SJCRH30 (cell line): ENCODE results near the gene MBD1. TPM values are rescaled to one million over a fixed set of nuclear protein-coding genes. Genes with fewer than 3 reads are reported as not detected.
"Not testable (repeated sequence)": the region's sequence is repeated elsewhere in the genome, so short reads cannot be mapped to it uniquely, and the experiment has no call there.

Source experiments
- DNase-seq, 2 experiments: peaks; one replicate each; pipeline ENCODE4 v3.0.0-alpha.2; 2015 to 2020
- H3K27ac ChIP-seq: fragments of 250-450 bp; sonication (Bioruptor Pico); 2 replicates; pipeline ENCODE4 v1.5.1; 2020; ENCODE audit warnings: mild to moderate bottlenecking, moderate library complexity
- H3K27me3 ChIP-seq: fragments of 250-450 bp; sonication (Bioruptor Pico); 2 replicates; pipeline ENCODE4 v1.5.1; 2020; ENCODE audit warnings: mild to moderate bottlenecking, moderate library complexity
- H3K36me3 ChIP-seq: fragments of 250-450 bp; sonication (Bioruptor Pico); 2 replicates; pipeline ENCODE4 v1.5.1; 2020; ENCODE audit warnings: mild to moderate bottlenecking, moderate library complexity
- H3K4me1 ChIP-seq: fragments of 250-450 bp; sonication (Bioruptor Pico); 2 replicates; pipeline ENCODE4 v1.5.1; 2020; ENCODE audit warnings: mild to moderate bottlenecking, moderate library complexity
- H3K4me3 ChIP-seq: fragments of 250-450 bp; sonication (Bioruptor Pico); 2 replicates; pipeline ENCODE4 v1.5.1; 2020; ENCODE audit warnings: mild to moderate bottlenecking, moderate library complexity
- H3K9me3 ChIP-seq: fragments of 250-450 bp; sonication (Bioruptor Pico); replicated peaks from 2 replicates; pipeline ENCODE4 v1.5.1; 2020; ENCODE audit warnings: mild to moderate bottlenecking, moderate library complexity
- total RNA-seq: library from RNA; depleted of rRNA; stranded (reverse); fragments of >200 nt; shearing (Covaris generic); gene quantifications from 2 replicates; pipeline ENCODE4 v1.2.3, GENCODE V29; 2014

MBD1 gene
- total RNA-seq, 1 experiment from 2014 or later = 42.0 TPM

DNA sequence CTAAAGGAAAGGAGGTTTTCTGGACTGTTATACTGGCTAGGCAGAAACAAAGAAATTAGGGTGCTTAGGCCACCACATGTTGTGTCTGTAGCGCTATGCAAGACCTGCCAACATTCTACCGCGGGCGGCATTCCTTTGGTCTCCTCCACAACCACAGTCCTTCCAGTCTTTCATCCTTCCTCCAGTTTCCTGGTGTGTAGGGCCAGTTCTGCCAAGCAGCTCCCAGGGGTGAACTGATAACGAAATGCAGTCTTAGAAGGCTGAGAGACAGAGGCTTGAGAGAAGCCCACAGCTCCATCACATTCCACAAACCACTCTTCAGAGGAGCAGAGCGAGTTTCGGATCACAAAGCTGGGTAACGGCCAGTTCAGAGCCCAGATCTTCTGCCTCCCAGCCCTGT lies 25.6 kb upstream of the MBD1 start:
- Histone ChIP-seq H3K27me3 (no peaks in the 10 kb centered on the region), H3K36me3 (no peaks in the 10 kb centered on the region), H3K4me1 (no peaks in the 10 kb centered on the region), H3K4me3 (no peak overlapping the region), H3K27ac (no peak overlapping the region), H3K9me3 (no peaks in the 10 kb centered on the region)
- no peak for DNase-seq

DNA sequence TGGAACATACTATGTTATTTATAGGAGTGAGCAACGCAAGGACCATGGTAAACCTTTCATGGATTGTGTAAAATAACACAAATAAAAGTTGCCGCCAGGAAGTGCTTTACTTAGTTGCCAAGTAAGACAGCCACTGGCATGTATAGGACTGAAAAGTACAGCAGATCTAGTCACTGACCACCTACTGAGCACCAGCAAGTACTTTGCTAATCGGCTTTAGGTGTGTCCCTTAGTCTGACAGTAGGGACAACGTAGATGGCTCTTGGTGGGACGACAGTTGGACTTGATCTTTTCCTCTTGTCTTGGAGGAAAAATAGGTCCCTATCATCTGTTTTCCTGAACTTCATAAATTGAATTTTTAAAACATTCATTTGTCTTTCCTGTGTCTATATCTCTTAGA lies 19.8 kb upstream of the MBD1 start:
- Histone ChIP-seq H3K36me3 (no peaks in the 10 kb centered on the region), H3K27me3 (no peaks in the 10 kb centered on the region), H3K4me1 (no peaks in the 10 kb centered on the region), H3K27ac (no peak overlapping the region), H3K4me3 (no peak overlapping the region), H3K9me3 (no peaks in the 10 kb centered on the region)
- no peak for DNase-seq

DNA sequence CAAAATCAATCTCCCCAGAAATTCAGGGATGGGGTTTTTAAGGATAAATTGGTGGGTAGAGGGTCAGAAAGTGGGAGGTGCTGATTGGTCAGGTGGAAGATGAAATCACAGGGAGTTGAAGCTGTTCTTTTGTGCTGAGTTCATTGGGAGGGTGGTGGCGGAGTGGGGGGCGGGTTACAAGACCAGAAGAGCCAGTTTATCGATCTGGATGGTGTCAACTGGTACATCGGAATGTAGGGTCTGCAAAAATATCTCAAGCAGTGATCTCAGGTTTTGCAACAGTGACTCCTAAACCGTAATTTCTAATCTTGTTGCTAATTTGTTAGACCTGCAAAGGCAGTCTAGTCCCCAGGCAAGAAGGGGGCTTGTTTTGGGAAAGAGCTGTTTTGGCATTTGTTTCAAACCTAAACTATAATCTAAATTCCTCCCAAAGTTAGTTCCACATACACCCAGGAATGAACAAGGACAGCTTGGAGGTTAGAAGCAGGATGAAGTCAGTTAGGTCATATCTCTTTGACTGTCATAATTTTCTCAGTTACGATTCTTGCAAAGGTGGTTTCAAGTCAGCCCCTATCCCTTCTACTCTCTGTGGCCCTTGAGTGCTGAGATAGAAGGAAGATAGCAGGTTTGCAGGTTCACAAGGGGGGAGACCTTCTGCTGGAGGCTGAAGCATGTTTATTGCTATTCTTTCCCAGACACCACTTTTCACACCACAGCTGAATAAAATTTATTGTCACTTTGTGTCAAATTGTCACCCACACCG lies 18.5 kb upstream of the MBD1 start:
- no peaks in the 10 kb centered on the region for H3K4me1 ChIP-seq
- DNase-seq = no peak
- no peaks in the 10 kb centered on the region for H3K36me3 ChIP-seq
- no peak overlapping the region for H3K4me3 ChIP-seq
- no peaks in the 10 kb centered on the region for H3K9me3 ChIP-seq
- H3K27me3 ChIP-seq = no peaks in the 10 kb centered on the region
- no peak overlapping the region for H3K27ac ChIP-seq

DNA sequence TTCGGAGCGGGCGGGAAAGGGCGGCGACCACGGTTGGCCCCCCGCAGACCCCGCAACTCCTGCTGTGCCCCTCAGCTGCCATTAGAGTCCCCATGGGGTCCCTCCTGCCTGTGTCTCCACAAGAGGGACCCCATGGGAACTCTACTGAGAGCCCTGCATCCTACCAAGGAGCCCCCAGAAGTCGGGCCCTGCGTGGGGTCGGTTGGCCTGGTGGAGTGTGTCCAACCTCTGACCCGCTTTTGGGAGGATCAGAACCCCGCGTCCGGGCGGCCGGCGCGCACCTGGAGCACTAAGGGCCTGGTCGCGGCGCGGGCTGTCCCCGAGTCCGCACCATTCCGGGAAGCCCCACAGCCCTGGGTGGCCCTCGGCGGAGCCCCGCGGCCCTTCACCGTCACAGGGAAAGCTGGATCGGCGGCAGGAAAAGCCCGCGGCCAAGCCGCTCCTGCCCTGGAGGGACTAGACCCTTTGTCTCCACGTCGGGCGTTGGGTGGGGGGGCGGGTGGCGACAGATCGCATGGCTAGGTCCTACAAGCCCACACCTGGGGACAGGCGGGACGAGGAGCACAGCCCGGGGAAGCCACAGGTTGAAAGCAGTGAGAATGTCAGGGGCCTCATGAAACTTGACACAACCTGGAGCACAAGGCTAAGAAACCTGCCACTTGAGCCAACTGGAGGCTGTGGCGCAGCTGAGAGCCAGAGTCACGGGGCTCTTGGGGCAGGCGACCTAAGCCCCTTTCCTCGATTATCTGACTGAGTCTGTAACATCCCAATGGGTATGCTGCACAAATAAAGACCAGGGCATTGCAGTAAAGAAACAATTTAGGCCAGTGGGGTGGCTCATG lies 17.3 kb upstream of the MBD1 start:
- Histone ChIP-seq H3K9me3 (no peaks in the 10 kb centered on the region), H3K27me3 (no peaks in the 10 kb centered on the region), H3K4me1 (no peaks in the 10 kb centered on the region), H3K4me3 (no peak overlapping the region), H3K36me3 (no peaks in the 10 kb centered on the region), H3K27ac (no peak overlapping the region)
- no peak for DNase-seq

DNA sequence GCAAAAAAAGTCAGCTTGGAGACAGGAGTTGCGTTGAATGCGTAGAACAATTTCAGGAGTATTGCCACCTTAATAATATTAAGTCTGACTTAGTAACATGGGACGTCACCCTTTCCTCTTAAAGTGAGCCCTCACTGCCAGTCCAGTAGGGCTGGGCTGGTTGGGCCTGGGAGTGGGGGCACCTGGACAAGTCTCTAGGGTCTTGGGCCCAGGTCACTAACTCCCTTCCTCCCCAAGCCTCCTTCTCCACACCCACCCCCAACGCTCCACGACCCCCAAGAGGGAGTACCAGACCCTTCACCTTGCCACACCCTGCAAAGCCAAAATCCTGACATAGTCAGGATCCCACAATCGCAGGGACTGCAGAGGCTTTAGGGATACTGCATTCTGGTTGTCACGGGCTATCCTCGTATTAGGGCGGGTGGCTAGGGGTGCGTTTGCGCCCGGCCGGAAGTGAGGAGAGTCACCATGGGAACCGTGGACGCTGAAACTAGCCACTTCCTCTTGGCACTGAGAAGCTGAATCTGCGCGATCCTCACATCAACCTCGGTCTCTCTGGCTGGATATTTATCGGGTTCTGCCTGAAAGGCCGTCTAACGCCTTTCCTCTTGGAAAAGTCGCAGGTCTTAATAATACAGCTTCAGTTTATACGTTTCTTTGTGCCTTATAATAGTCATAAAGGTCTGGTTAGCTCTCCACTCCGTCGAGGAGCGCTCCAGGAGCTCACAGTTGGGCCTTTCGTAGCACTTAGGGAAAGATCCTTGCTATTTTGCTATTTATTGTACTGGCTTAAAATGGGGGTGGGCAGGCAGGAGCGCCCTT lies 16.5 kb upstream of the MBD1 start:
- DNase-seq = no peak
- Histone ChIP-seq H3K36me3 (no peaks in the 10 kb centered on the region), H3K9me3 (no peaks in the 10 kb centered on the region), H3K27ac (no peak overlapping the region), H3K27me3 (no peaks in the 10 kb centered on the region), H3K4me3 (no peak overlapping the region), H3K4me1 (no peaks in the 10 kb centered on the region)

DNA sequence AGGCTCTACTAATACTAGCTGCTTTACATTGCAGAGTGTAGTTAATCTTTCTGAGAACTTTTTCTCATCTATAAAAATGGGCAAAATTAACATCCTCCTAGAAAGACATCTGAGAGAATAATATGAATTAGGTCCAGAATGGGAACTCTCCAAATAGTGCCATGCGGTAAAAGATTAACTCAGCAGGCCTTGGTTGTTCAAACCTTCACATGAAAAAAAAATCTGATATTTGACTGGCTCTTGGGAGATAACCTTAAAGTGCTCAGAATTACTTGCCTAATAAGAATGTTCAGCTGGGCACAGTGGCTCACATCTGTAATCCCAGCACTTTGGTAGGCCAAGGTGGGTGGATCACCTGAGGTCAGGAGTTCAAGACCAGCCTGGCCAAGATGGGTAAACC lies 11.7 kb upstream of the MBD1 start:
- H3K36me3 ChIP-seq = no peaks in the 10 kb centered on the region
- H3K27ac ChIP-seq = no peak overlapping the region
- no peaks in the 10 kb centered on the region for H3K9me3 ChIP-seq
- no peaks in the 10 kb centered on the region for H3K27me3 ChIP-seq
- no peak for DNase-seq
- no peak overlapping the region for H3K4me3 ChIP-seq
- no peaks in the 10 kb centered on the region for H3K4me1 ChIP-seq

DNA sequence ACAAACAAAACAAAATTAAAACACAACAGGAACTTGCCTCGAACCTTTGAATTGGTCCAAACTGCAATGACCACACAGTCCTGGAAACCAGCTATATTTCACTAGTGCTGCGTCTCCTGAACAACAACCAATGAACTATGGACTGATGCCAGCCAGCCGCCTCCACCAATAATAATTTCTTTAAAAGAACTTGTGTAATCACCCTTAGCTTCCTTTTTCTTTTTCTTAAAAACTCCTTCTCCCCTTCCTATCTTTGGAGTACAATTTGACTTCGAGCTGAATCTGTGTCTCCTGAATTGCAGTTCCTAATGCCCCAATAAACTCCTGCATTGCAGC lies 7.8 kb upstream of the MBD1 start:
- H3K27ac ChIP-seq = no peak overlapping the region
- DNase-seq = no peak
- no peaks in the 10 kb centered on the region for H3K27me3 ChIP-seq
- H3K36me3 ChIP-seq = peaks cover 3% of the 10 kb centered on the region
- no peaks in the 10 kb centered on the region for H3K9me3 ChIP-seq
- no peak overlapping the region for H3K4me3 ChIP-seq
- no peaks in the 10 kb centered on the region for H3K4me1 ChIP-seq

DNA sequence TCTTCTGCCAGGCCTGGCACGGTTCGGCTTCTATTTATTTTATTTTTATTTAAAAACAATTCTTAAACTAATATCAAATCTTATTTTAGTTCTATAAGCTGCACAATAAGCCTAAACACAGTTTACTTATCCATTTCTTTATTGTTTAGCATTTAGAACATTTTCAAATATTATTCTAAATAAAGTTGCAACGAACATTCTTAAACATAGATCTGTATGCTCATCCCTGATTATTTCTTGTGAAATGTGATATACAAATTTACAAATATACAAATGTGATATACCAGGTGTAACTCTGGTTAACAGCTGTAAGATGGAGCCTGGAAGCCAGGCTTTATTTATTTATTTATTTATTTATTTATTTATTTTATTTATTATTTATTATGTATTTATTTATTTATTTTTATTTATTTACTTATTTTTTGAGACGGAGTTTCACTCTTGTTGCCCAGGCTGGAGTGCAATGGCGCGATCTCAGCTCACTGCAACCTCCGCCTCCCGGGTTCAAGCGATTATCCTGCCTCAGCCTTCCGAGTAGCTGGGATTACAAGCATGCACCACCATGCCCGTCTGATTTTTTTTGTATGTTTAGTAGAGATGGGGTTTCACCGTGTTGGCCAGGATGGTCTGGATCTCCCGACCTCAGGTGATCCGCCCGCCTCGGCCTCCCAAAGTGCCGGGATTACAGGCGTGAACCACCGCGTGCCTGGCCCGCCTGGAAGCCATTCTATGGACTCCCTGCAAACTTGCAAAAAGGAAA lies 7.2 kb upstream of the MBD1 start:
- not testable (repeated sequence) for H3K4me1 ChIP-seq, H3K36me3 ChIP-seq, H3K9me3 ChIP-seq, DNase-seq, H3K27me3 ChIP-seq
- Histone ChIP-seq H3K27ac (peak overlapping the region; percentile 25; the same call in 1 of the 2 replicates), H3K4me3 (peak overlapping the region; percentile 78)

DNA sequence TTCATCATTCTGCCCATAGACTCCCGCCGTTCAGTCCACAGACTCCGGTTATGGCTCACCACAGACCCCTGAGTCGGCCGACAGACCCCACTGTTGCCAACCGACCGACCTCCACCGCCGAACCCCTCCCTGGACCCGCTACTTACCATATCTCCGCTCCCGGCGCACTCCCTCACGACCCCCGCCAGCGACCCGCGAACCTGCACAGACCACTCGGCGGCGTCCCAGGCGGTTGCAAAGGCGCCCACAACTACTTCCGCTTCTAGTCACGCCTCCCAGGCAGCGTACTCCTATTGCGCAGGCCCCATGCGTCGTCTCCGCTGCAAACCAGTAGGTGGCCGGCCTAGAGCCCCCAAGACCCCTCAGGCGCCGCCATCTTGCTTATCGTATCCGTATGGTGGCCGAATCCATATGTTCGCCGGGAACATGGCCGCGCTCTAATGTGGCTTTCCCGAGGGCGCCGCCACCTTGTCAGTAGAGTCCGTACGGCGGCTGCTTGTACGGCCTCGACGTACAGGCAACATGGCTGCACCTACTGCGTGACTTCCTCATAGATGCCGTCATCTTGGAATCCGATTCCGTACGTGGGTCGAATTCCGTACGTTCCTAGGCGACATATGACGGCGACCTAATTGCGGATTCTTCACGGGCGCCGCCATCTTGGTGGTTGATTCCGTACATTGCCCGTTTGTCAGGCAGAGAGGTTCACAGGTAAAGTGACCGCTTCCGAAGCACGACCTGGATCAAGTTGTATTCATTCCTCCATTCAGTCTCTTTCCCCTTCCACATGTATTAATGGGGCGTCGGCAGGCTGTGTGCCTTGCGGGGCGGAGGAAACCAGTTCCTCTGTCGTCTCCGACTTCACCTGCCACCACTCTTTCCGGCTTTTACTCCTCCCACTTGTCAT lies 6.4 kb upstream of the MBD1 start, which contains the start of gene CXXC1:
CXXC1 (minus strand) TSS at position 252 of the 907 bp plus-strand sequence; CDS start at position 149, 103 bp downstream.
- H3K4me1 ChIP-seq = no peaks in the 10 kb centered on the region
- H3K4me3 ChIP-seq = peak within 1 kb of the TSS; percentile 78
- peaks cover 5% of the 10 kb centered on the region for H3K36me3 ChIP-seq
- H3K9me3 ChIP-seq = no peaks in the 10 kb centered on the region
- peak; percentile 98 for DNase-seq
- no peaks in the 10 kb centered on the region for H3K27me3 ChIP-seq
- peak within 1 kb of the TSS; percentile 25 for H3K27ac ChIP-seq

DNA sequence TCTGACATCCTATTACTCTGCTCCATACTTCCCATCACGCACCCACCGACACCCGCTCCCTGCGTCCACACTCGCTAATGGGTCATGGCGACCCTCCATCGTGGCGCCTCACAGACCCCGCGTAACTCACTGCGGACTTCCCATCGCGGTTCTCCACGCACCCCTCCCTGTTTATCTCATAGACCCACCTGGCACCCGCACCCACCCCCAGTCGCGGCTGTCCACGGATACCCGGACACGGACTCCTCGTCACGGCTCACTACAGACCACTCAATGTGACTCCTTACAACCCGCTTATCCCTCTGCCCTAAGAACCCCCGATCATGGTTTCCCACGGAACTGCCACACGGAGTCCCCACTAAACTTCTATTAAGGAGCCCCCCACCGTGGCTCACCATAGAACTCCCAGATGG lies 5.7 kb upstream of the MBD1 start:
- Histone ChIP-seq H3K4me3 (peak overlapping the region; percentile 78), H3K36me3 (peaks cover 10% of the 10 kb centered on the region), H3K27me3 (no peaks in the 10 kb centered on the region), H3K27ac (peak overlapping the region; percentile 21), H3K9me3 (no peaks in the 10 kb centered on the region), H3K4me1 (no peaks in the 10 kb centered on the region)
- DNase-seq = no peak

DNA sequence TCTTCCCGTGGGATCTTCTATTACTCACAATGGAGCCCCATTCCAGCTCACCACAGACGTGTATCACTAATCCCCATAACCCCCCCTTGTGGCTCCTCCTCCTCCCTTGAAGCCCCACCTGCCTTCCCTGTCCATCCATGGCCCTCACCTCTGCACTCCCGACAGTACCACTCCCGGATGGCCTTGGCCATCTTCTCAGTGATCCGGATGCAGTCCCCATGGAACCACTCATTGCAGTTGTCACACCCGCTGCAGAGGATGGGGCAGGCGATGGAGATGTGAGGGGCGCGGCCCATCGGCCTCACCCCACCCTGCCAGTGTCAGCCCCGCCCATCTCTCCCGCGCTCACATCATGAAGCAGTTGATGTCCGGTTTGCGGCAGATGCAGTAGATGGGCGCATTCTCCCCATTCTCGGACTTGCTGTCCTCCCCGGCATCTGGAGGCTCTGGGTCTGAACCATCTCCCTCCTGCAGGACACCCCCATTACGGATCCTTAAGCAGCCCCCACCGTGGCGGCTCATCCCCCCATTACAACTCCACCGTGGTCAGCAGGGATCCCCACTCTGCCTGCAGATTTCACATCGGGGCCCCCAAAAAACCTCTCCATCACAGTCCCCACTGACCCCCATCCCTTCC lies 5.2 kb upstream of the MBD1 start:
- Histone ChIP-seq H3K9me3 (no peaks in the 10 kb centered on the region), H3K36me3 (peaks cover 13% of the 10 kb centered on the region), H3K4me1 (no peaks in the 10 kb centered on the region), H3K27ac (no peak overlapping the region; the same call in 1 of the 2 replicates), H3K4me3 (peak overlapping the region; percentile 78), H3K27me3 (no peaks in the 10 kb centered on the region)
- DNase-seq = no peak

DNA sequence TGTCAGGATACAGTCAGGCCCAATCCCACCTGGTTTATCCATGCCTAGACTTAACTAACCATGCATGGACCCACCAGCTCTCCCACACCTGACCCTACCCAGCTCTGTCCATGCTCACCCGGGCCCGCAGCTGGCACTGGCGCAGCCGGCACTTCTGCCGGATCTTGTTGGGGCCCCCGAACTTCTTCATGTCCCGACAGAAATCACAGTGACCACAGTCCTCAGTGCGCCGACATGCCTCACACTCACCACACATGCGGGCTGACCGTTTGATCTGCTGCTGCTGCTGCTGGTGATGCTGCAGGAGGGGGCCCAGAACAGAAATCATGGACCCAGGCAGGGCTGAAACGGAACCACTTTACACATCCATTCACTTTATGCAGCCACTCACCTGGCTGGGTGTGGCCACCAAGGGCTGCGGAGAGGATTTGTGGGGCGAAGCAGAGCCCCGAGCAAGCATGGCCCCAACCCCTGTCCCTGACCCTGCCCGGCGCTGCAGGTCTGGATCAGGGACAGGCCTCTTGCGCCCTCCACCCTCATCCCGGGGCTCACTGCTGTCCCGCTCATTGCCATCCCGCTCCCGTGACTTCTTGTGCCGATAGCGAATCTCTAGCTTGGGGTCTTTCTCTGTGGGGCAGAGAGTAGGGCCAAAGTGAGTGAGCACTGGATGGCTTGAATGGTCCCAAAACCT lies 4.5 kb upstream of the MBD1 start:
- H3K4me1 ChIP-seq = no peaks in the 10 kb centered on the region
- H3K36me3 ChIP-seq = peaks cover 13% of the 10 kb centered on the region
- H3K4me3 ChIP-seq = no peak overlapping the region
- H3K9me3 ChIP-seq = no peaks in the 10 kb centered on the region
- no peaks in the 10 kb centered on the region for H3K27me3 ChIP-seq
- H3K27ac ChIP-seq = no peak overlapping the region
- DNase-seq = no peak

DNA sequence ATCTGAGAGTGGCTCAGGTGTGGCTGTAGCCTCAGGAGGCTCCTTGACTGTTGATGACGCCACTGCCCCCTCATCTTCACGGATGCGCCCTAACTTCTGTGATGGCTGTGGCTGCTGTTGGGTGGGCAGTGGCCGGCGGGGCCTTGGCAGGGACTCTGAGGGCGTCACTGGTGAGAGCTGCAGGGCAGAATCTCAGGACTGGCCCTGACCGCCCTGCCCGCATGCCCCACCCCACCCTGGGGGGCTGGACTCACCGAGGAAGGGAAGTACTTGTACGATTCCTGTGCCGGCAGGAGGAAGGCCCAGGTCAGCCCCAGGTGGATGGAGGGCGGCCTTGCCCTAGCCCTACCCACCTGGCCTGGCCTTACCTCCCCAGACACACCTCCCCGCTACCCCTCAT lies 3.7 kb upstream of the MBD1 start:
- H3K27ac ChIP-seq = no peak overlapping the region
- no peak for DNase-seq
- peaks cover 13% of the 10 kb centered on the region for H3K36me3 ChIP-seq
- H3K9me3 ChIP-seq = no peaks in the 10 kb centered on the region
- H3K4me3 ChIP-seq = no peak overlapping the region
- peaks cover 4% of the 10 kb centered on the region; the same call in 1 of the 2 replicates for H3K4me1 ChIP-seq
- H3K27me3 ChIP-seq = no peaks in the 10 kb centered on the region
